GM19238 (cell line): ENCODE data around the gene C10orf62.
"Not testable (repeated sequence)": the region's sequence is repeated elsewhere in the genome, so short reads cannot be mapped to it uniquely, and the experiment has no call there.

Experiments
- DNase-seq: peaks from one replicate; pipeline ENCODE4 v3.0.0; 2011; ENCODE audit warnings: low spot score; ENCODE audit not compliant: insufficient read length

Gene C10orf62

DNA sequence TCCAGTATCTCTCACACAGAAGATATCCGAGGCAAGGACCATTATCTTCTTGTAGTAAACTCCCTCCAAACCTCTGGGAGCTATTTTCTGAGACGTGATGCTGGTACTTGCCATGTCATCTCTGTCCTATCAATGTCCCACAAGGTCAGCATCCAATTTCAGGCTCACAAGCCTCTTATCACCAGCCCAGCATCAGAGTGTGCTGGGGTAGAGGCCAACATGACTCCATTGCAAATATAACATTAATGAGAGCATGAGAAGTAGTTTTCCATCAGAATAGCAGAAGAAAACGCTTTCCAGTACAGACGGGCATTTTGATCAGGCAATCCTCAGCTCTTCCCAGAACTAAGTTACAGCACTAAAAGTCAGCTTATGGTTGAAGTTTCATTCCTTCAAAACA lies 38.2 kb downstream of the C10orf62 start:
- no peak for DNase-seq

- DNase-seq: no peak
These were observed 38.7 kb downstream of the C10orf62 start for GRCh38 chr10:97628228-97628627.

GRCh38 chr10:97629289-97629688 lies 39.8 kb downstream of the C10orf62 start:
- DNase-seq: no peak

GRCh38 chr10:97631098-97631497 lies 41.6 kb downstream of the C10orf62 start:
- DNase-seq: no peak

GRCh38 chr10:97632949-97633884 lies 43.7 kb downstream of the C10orf62 start, which contains the start of gene MORN4:
Gene MORN4, minus strand, starts transcription at chr10:97633500. Its CDS starts 13,847 bp downstream, at chr10:97619653.
- DNase-seq: peak; percentile 87

DNA sequence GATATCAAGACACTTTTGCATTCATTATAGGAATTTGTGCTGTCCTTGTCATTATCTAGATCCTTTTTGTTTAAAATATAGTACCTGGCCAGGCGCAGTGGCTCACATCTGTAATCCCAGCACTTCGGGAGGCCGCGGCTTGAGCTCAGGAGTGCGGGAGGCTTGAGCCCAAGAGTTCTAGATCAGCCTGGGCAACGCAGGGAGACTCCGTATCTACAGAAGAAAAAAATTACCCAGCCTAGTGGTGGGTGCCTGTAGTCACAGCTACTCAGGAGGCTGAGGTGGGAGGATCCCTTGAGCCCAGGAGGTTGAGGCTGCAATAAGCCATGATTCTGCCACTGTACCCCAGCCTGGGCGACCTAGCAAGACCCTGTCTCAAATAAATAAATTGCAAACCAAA lies 44.4 kb downstream of the C10orf62 start:
- no peak for DNase-seq

DNA sequence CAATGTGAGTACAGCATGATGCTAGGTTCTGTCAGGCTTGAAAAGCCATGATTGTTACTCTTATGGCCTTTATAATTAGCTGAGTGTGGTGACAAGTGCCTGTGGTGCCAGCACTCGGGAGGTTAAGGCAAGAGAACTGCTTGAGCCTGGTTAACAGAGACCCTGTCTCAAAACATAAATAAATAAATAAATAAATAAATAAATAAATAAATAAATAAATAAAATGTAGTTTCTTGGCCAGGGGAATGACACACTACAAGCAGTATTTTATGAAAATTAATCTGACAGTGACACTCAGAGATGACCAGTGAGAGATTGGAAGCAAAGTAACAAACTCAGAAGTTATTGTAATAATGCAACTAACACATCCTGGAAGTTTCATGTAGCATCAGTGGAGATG lies 46.1 kb downstream of the C10orf62 start:
- DNase-seq: no peak

- not testable (repeated sequence) for DNase-seq
These were observed 49.6 kb downstream of the C10orf62 start for GRCh38 chr10:97639090-97639489.

DNA sequence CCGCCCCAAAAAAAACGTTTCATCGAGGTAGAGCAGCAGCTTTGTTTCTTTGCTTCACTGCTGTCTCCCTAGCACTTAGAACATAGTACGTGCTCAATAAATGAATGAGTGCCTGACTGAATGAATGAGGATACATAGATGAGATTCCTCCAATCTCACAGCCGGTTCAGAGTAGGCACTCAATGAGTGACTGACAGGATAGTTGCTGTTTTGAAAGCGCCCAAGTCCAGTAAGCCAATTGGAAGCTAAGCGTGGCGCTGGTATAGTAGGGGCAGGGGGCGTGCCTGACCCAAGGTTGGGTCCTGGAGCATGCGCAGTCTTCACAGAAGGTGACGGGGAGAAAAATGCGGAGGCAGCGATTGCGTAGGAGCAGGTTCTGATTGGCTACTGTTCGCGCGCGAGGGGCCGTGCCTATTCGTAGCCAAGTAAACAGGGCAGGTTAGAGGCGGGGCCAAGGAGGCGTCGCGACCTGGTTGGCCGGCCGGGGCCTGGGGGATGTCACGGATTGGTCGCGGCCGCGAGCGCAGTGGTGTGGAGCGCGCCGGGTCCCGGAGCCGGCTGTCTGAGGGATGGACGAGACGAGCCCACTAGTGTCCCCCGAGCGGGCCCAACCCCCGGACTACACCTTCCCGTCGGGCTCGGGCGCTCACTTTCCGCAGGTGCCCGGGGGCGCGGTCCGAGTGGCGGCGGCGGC lies 50.8 kb downstream of the C10orf62 start, which contains the start of gene PI4K2A:
TSS of gene PI4K2A (plus strand) at position 498 of the 694 bp plus-strand sequence. CDS start at position 570, 72 bp downstream.
- DNase-seq: peak; percentile 97
